PC-9 (cell line): ENCODE measurements around the gene KCTD2. TPM values are rescaled to one million over a fixed set of nuclear protein-coding genes. Genes with fewer than 3 reads are reported as not detected.

Experiments
- BruUV-seq: library from RNA; stranded (reverse); fragments of 400-500 nt; replicated peaks from 2 replicates; lab custom pipeline; 2021; lab: Mats Ljungman, UMichigan
- CTCF ChIA-PET: fragments of 300-600 bp; sonication (Branson Sonifier 250); formaldehyde crosslinking; loops from one replicate; lab custom pipeline; 2022; ENCODE audit warnings: antibody characterized with exemption; lab: Charles Lee
- POLR2A ChIA-PET: fragments of 300-600 bp; sonication (Branson Sonifier 250); formaldehyde crosslinking; loops from one replicate; lab custom pipeline; 2022; ENCODE audit warnings: antibody characterized with exemption; ENCODE audit not compliant: unreplicated experiment; lab: Charles Lee
- DNase-seq, 2 experiments: peaks; one replicate each; pipeline versions ENCODE4 v3.0.0 to v3.0.0-alpha.2; 2015 to 2022; ENCODE audit warnings: mixed read lengths in 1 of 2
- H2AFZ ChIP-seq: fragments of 200-600 bp; sonication (generic); 2 replicates; pipeline ENCODE4 v1.8.1; 2017; ENCODE audit warnings: antibody characterized with exemption
- H3F3A ChIP-seq: fragments of 200-600 bp; sonication (generic); 2 replicates; pipeline ENCODE4 v1.8.1; 2017; ENCODE audit warnings: antibody characterized with exemption, mild to moderate bottlenecking, low read depth; ENCODE audit not compliant: insufficient read depth
- H3K27ac ChIP-seq: fragments of 200-600 bp; sonication (generic); 2 replicates; pipeline ENCODE4 v1.6.1; 2016; ENCODE audit warnings: mixed run types
- H3K27me3 ChIP-seq: fragments of 200-600 bp; sonication (generic); 2 replicates; pipeline ENCODE4 v1.6.1; 2016; ENCODE audit warnings: low read depth, mixed run types; ENCODE audit not compliant: insufficient read depth
- H3K36me3 ChIP-seq: fragments of 200-600 bp; sonication (generic); 2 replicates; pipeline ENCODE4 v1.6.1; 2016; ENCODE audit warnings: low read depth, mixed run types
- H3K4me1 ChIP-seq: fragments of 200-600 bp; sonication (generic); replicated peaks from 2 replicates; pipeline ENCODE4 v1.6.1; 2016; ENCODE audit warnings: mixed run types; ENCODE audit not compliant: insufficient read depth
- H3K4me2 ChIP-seq: fragments of 200-600 bp; sonication (generic); 2 replicates; pipeline ENCODE4 v1.6.1; 2017; ENCODE audit warnings: mixed run types
- H3K4me3 ChIP-seq: fragments of 200-600 bp; sonication (generic); 2 replicates; pipeline ENCODE4 v1.6.1; 2016; ENCODE audit warnings: mixed run types
- H3K79me2 ChIP-seq: fragments of 200-600 bp; sonication (generic); 2 replicates; pipeline ENCODE4 v1.6.1; 2017; ENCODE audit warnings: low read depth, mixed run types
- H3K9me2 ChIP-seq: fragments of 200-600 bp; sonication (generic); 2 replicates; pipeline ENCODE4 v1.8.1; 2017; ENCODE audit warnings: mild to moderate bottlenecking; ENCODE audit not compliant: insufficient read depth
- H3K9me3 ChIP-seq: fragments of 200-600 bp; sonication (generic); 2 replicates; pipeline ENCODE4 v1.8.1; 2016; ENCODE audit warnings: low read depth; ENCODE audit not compliant: insufficient read depth
- H4K20me1 ChIP-seq: fragments of 200-600 bp; sonication (generic); 2 replicates; pipeline ENCODE4 v1.8.1; 2017; ENCODE audit not compliant: insufficient read depth
- CTCF ChIP-seq: fragments of 200-600 bp; sonication (generic); conservative IDR thresholded peaks from 2 replicates; pipeline ENCODE4 v1.6.1; 2017; ENCODE audit warnings: mixed run types, antibody characterized with exemption, mild to moderate bottlenecking, moderate library complexity
- EZH2 ChIP-seq: fragments of 200-600 bp; sonication (generic); IDR thresholded peaks from 2 replicates; pipeline ENCODE4 v1.8.0; 2017; ENCODE audit warnings: antibody characterized with exemption, low read depth
- intact Hi-C: fragments of 100-400 bp; cut with micrococcal nuclease; formaldehyde crosslinking; loops from one replicate; pipeline ENCODE4 v1.10.0; 2022; ENCODE audit not compliant: unreplicated experiment
- total RNA-seq: library from RNA; stranded (reverse); gene quantifications from 2 replicates; pipeline ENCODE4 v1.2.3, GENCODE V29; 2021

The KCTD2 gene
- total RNA-seq, 1 experiment from 2014 or later: 18.6 TPM

- Histone ChIP-seq H3K9me3 (no peaks in the 10 kb centered on the region), H3K4me2 (no peak overlapping the region), H3K9me2 (no peaks in the 10 kb centered on the region), H4K20me1 (no peaks in the 10 kb centered on the region), H3K27me3 (no peaks in the 10 kb centered on the region), H3K4me1 (no peaks in the 10 kb centered on the region), H2AFZ (no peak overlapping the region), H3K4me3 (no peak overlapping the region), H3F3A (no peaks in the 10 kb centered on the region; the same call in 1 of the 2 replicates), H3K79me2 (no peaks in the 10 kb centered on the region), H3K27ac (no peak overlapping the region), H3K36me3 (peaks cover 18% of the 10 kb centered on the region)
- TF ChIP-seq EZH2 (no peak), CTCF (no peak)
- ChIA-PET CTCF (no interaction called here), POLR2A (no interaction called here)
- intact Hi-C loops: no loop called here
- no peak for DNase-seq
- BruUV-seq: no TSS peak
Measured at GRCh38 chr17:75063626-75064025, 16.6 kb downstream of the KCTD2 start.

- ChIA-PET POLR2A (no interaction called here), CTCF (no interaction called here)
- TF ChIP-seq EZH2 (no peak), CTCF (no peak)
- no peaks in the 10 kb centered on the region for H3K4me1 ChIP-seq
- no peak overlapping the region for H2AFZ ChIP-seq
- intact Hi-C loops: no loop called here
- no peak overlapping the region for H3K27ac ChIP-seq
- no TSS peak for BruUV-seq
- no peak for DNase-seq
- peaks cover 18% of the 10 kb centered on the region for H3K36me3 ChIP-seq
- no peak overlapping the region for H3K4me3 ChIP-seq
- H3F3A ChIP-seq: no peaks in the 10 kb centered on the region; the same call in 1 of the 2 replicates
- H3K27me3 ChIP-seq: no peaks in the 10 kb centered on the region
- H3K9me3 ChIP-seq: no peaks in the 10 kb centered on the region
- no peaks in the 10 kb centered on the region for H3K79me2 ChIP-seq
- H3K4me2 ChIP-seq: no peak overlapping the region
- H3K9me2 ChIP-seq: no peaks in the 10 kb centered on the region
- H4K20me1 ChIP-seq: no peaks in the 10 kb centered on the region
Measured at GRCh38 chr17:75064040-75064439, 17.0 kb downstream of the KCTD2 start.

- peaks cover 18% of the 10 kb centered on the region for H3K36me3 ChIP-seq
- no peak overlapping the region for H3K27ac ChIP-seq
- POLR2A ChIA-PET: no interaction called here
- CTCF ChIA-PET: no interaction called here
- no peak for DNase-seq
- no peaks in the 10 kb centered on the region for H3K9me2 ChIP-seq
- H3K4me3 ChIP-seq: no peak overlapping the region
- no TSS peak for BruUV-seq
- intact Hi-C loops: no loop called here
- H4K20me1 ChIP-seq: no peaks in the 10 kb centered on the region
- no peak for TF ChIP-seq EZH2
- TF ChIP-seq CTCF: no peak
- H3K27me3 ChIP-seq: no peaks in the 10 kb centered on the region
- H3K9me3 ChIP-seq: no peaks in the 10 kb centered on the region
- H3K4me2 ChIP-seq: no peak overlapping the region
- H3K4me1 ChIP-seq: no peaks in the 10 kb centered on the region
- H3F3A ChIP-seq: peaks cover 1% of the 10 kb centered on the region; the same call in 1 of the 2 replicates
- no peaks in the 10 kb centered on the region for H3K79me2 ChIP-seq
- H2AFZ ChIP-seq: no peak overlapping the region
Measured at GRCh38 chr17:75064460-75064859, 17.4 kb downstream of the KCTD2 start.
